GM12878 (cell line): ENCODE data around the gene MMP24. TPM values are rescaled to one million over a fixed set of nuclear protein-coding genes. Genes with fewer than 3 reads are reported as not detected.

Source experiments
- ATAC-seq: fragments of 200-7000 bp; cut with Tn5 transposase; 3 replicates; pipeline ENCODE4 v1.9.1; 2020; ENCODE audit warnings: mild to moderate bottlenecking, moderate library complexity
- BruUV-seq: library from RNA; stranded (reverse); fragments of 400-500 nt; replicated peaks from 2 replicates; lab custom pipeline; 2021; lab: Mats Ljungman, UMichigan
- CTCF ChIA-PET: fragments of 300-600 bp; sonication (Branson Sonifier 250); formaldehyde crosslinking; extraction: SDS; loops from one replicate; lab custom pipeline; 2021; ENCODE audit warnings: inconsistent platforms; lab: Yijun Ruan, JAX
- POLR2A ChIA-PET: fragments of 350-600 bp; formaldehyde crosslinking; extraction: SDS; loops from one replicate; lab custom pipeline; 2021; ENCODE audit warnings: inconsistent platforms; lab: Charles Lee
- RAD21 ChIA-PET: fragments of 300-600 bp; sonication (Branson Sonifier 250); formaldehyde crosslinking; loops from one replicate; lab custom pipeline; 2023; ENCODE audit warnings: antibody characterized with exemption; ENCODE audit not compliant: unreplicated experiment; lab: Charles Lee
- SMC1A ChIA-PET: fragments of 300-600 bp; sonication (Branson Sonifier 250); formaldehyde crosslinking; loops from one replicate; lab custom pipeline; 2023; ENCODE audit not compliant: unreplicated experiment, uncharacterized antibody; lab: Charles Lee
- DNase-seq: peaks from one replicate; pipeline ENCODE4 v3.0.0-alpha.2; 2011; ENCODE audit warnings: low read depth, low spot score
- FAIRE-seq: peaks from 3 replicates; lab custom pipeline; 2011; peaks lifted over from hg19 to GRCh38; lab: Jason Lieb, UNC
- H2AFZ ChIP-seq: 2 replicates; pipeline ENCODE4 v1.6.0; 2011; ENCODE audit warnings: low read depth, low read length, control low read depth; ENCODE audit not compliant: control insufficient read depth
- H3K27ac ChIP-seq: 2 replicates; pipeline ENCODE4 v1.5.1; 2011; ENCODE audit warnings: control low read depth; ENCODE audit not compliant: control insufficient read depth, insufficient read depth
- H3K27me3 ChIP-seq, 2 experiments: replicated peaks in 1 of 2; 2 replicates each; pipeline versions ENCODE4 v1.6.0 to v1.6.1; 2011; ENCODE audit warnings: low read length in 1 of 2; ENCODE audit not compliant: control insufficient read depth in 2 of 2, insufficient read depth in 2 of 2
- H3K36me3 ChIP-seq, 2 experiments: 2 replicates each; pipeline ENCODE4 v1.5.1; 2011; ENCODE audit warnings: low read length in 1 of 2; ENCODE audit not compliant: control insufficient read depth in 2 of 2, insufficient read depth in 2 of 2
- H3K4me1 ChIP-seq: 2 replicates; pipeline ENCODE4 v1.6.1; 2011; ENCODE audit warnings: mild to moderate bottlenecking, low read length, moderate library complexity, mixed read lengths; ENCODE audit not compliant: control insufficient read depth, insufficient read depth
- H3K4me2 ChIP-seq: 2 replicates; pipeline ENCODE4 v1.6.0; 2011; ENCODE audit warnings: control low read depth; ENCODE audit not compliant: control insufficient read depth, insufficient read depth
- H3K4me3 ChIP-seq: fragments of 200-600 bp; sonication (generic); 2 replicates; pipeline ENCODE4 v1.5.1; 2016
- H3K79me2 ChIP-seq: 2 replicates; pipeline ENCODE4 v1.6.0; 2011; ENCODE audit warnings: low read length; ENCODE audit not compliant: control insufficient read depth, insufficient read depth
- H3K9ac ChIP-seq: 2 replicates; pipeline ENCODE4 v1.8.0; 2011; ENCODE audit warnings: low read length, control low read depth, mixed read lengths; ENCODE audit not compliant: control insufficient read depth, insufficient read depth
- H3K9me3 ChIP-seq: replicated peaks from 3 replicates; pipeline ENCODE4 v1.5.1; 2011; ENCODE audit warnings: mild to moderate bottlenecking, low read length; ENCODE audit not compliant: control insufficient read depth, insufficient read depth
- H4K20me1 ChIP-seq: 2 replicates; pipeline ENCODE4 v1.6.0; 2011; ENCODE audit not compliant: control insufficient read depth, insufficient read depth
- BHLHE40 ChIP-seq, 2 experiments: fragments of 450-650 bp in 1 of 2; IDR thresholded peaks; 2 replicates each; pipeline ENCODE4 v1.6.1; 2011 to 2017; ENCODE audit warnings: low read depth in 2 of 2, borderline replicate concordance in 1 of 2, improper control_type of control experiment in 1 of 2, low read length in 1 of 2, mild to moderate bottlenecking in 1 of 2
- HDAC6 ChIP-seq: fragments of 200-600 bp; sonication (generic); IDR thresholded peaks from one replicate; pipeline ENCODE4 v1.8.0; 2017; ENCODE audit warnings: antibody characterized with exemption; ENCODE audit not compliant: unreplicated experiment
- IKZF2 ChIP-seq, 2 experiments: fragments of 450-650 bp; IDR thresholded peaks; 2 replicates each; pipeline ENCODE4 v1.6.1; 2017; ENCODE audit warnings: mild to moderate bottlenecking in 2 of 2, moderate library complexity in 2 of 2
- NFYA ChIP-seq: IDR thresholded peaks from 2 replicates; pipeline ENCODE4 v1.6.1; 2011; ENCODE audit warnings: low read depth, mild to moderate bottlenecking, low read length, improper control_type of control experiment, borderline replicate concordance
- TARDBP ChIP-seq: IDR thresholded peaks from 2 replicates; pipeline ENCODE4 v1.6.1; 2016; ENCODE audit warnings: borderline replicate concordance
- WGBS: methylation state at CpG from one replicate; pipeline ENCODE4 v1.1.6; 2016; ENCODE audit warnings: low lambda C conversion rate; ENCODE audit not compliant: insufficient replicate concordance, insufficient coverage; ENCODE audit errors: missing lambda C conversion rate; 5-methylcytosine and 5-hydroxymethylcytosine counted together
- in situ Hi-C: fragments of 300-500 bp; cut with MboI; formaldehyde crosslinking; loops from 9 replicates; pipeline ENCODE4 v1.14.3; 2018; ENCODE audit warnings: mixed read lengths
- intact Hi-C: fragments of 100-400 bp; cut with micrococcal nuclease; formaldehyde crosslinking; loops from one replicate; pipeline ENCODE4 v1.14.2; 2022; ENCODE audit not compliant: unreplicated experiment
- polyA plus RNA-seq, 11 experiments: library from polyadenylated mRNA; depleted of rRNA in 4 of 11; unstranded in 6 of 11; stranded (reverse) in 5 of 11; fragments of >200 nt; fragmentation: Nextera tagmentation in 4 of 11; fragmentation: Illumina TruSeq in 1 of 11; extraction: Ambion mirVana in 4 of 11; extraction: Trizol in 1 of 11; gene quantifications; 1 replicate in 1 of 11; 2 replicates in 10 of 11; pipeline versions ENCODE4 v1.2.1 to v1.2.3, GENCODE V29; 2011 to 2016; ENCODE audit warnings: inconsistent platforms in 2 of 11, missing spikeins in 2 of 11, low read depth in 1 of 11
- total RNA-seq, 4 experiments: library from RNA; depleted of rRNA in 3 of 4; stranded (reverse); fragments of >200 nt in 3 of 4; fragmentation: Illumina TruSeq in 1 of 4; extraction: Trizol in 1 of 4; gene quantifications; 2 replicates each; pipeline versions ENCODE4 v1.2.1 to v1.2.3, GENCODE V29; 2013 to 2021
- TF ChIP-seq, protein P1 (sequence below): fragments of 450-650 bp; IDR thresholded peaks from 2 replicates; pipeline ENCODE4 v1.6.1; 2017; ENCODE audit warnings: mild to moderate bottlenecking, moderate library complexity

MMP24 gene
- total and polyA plus RNA-seq, 10 of the 15 experiments (the other 5 are each of a cell fraction or from before 2014, with no cell fraction given), result 0.01 to 0.11 (median 0.04) TPM; not detected in 5

DNA sequence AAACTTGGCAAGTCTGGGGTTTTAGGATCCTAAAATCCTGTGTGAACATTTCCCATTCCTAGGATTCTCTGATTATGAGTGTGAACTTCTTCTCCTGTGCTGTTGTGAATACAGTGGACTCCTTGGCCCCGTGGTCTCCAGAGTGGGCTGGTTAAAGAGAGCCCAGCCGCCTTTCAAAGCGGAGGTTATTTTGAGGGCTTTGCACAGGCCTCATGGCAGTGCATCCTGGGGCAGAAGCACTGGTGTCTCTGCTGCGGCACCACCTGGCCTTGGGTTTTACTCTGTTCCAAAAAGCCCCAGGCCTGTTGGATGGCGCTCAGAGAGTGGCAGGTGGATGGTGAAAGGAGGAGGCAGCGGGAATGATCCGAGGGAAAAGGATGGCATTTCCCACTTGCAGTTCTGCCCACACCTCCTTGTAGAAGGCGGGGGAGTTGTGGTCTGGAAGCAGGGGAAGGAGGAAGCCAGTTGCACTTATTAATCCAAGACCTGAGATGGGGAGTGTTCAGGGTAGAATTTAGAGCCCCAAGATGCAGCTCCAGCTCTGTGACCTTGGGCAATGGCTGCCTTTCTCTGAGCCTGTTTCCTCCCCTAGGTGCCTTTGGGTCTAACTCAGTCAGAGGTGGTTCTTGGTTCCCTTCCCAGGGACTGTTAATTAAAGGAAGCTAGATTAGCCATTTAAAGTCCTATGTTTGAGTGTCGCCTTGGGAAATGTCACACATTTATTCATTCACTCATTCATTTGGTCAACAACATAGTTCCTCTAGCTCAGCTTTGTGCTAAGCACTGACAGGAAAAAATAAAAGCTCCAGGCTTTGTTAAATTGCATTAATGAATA is 22.4 kb downstream of the MMP24 start:
- Histone ChIP-seq H4K20me1 (no peaks in the 10 kb centered on the region), H3K9ac (no peak overlapping the region), H3K27ac (no peak overlapping the region), H3K79me2 (no peaks in the 10 kb centered on the region), H2AFZ (no peak overlapping the region), H3K4me3 (no peak overlapping the region), H3K36me3 (no peaks in the 10 kb centered on the region), H3K9me3 (no peaks in the 10 kb centered on the region), H3K4me2 (no peak overlapping the region), H3K27me3 (no peaks in the 10 kb centered on the region), H3K4me1 (peaks cover 20% of the 10 kb centered on the region)
- no peak for FAIRE-seq
- no peak for DNase-seq
- in situ Hi-C loops, result no loop called here
- no TSS peak for BruUV-seq
- no peak for ATAC-seq
- intact Hi-C loops, result no loop called here
- WGBS, result 82% methylated on average over 9 of the region's 9 CpGs
- TF ChIP-seq IKZF2 (IDR thresholded peaks at IDR 0.05) (no peak), HDAC6 (no peak), NFYA (no peak), TARDBP (no peak), BHLHE40 (IDR thresholded peaks at IDR 0.05; ENCODE audit: borderline replicate concordance in 1 of 2, low read depth in 2 of 2, low read length in 1 of 2) (no peak)
- TF ChIP-seq, protein P1, sequence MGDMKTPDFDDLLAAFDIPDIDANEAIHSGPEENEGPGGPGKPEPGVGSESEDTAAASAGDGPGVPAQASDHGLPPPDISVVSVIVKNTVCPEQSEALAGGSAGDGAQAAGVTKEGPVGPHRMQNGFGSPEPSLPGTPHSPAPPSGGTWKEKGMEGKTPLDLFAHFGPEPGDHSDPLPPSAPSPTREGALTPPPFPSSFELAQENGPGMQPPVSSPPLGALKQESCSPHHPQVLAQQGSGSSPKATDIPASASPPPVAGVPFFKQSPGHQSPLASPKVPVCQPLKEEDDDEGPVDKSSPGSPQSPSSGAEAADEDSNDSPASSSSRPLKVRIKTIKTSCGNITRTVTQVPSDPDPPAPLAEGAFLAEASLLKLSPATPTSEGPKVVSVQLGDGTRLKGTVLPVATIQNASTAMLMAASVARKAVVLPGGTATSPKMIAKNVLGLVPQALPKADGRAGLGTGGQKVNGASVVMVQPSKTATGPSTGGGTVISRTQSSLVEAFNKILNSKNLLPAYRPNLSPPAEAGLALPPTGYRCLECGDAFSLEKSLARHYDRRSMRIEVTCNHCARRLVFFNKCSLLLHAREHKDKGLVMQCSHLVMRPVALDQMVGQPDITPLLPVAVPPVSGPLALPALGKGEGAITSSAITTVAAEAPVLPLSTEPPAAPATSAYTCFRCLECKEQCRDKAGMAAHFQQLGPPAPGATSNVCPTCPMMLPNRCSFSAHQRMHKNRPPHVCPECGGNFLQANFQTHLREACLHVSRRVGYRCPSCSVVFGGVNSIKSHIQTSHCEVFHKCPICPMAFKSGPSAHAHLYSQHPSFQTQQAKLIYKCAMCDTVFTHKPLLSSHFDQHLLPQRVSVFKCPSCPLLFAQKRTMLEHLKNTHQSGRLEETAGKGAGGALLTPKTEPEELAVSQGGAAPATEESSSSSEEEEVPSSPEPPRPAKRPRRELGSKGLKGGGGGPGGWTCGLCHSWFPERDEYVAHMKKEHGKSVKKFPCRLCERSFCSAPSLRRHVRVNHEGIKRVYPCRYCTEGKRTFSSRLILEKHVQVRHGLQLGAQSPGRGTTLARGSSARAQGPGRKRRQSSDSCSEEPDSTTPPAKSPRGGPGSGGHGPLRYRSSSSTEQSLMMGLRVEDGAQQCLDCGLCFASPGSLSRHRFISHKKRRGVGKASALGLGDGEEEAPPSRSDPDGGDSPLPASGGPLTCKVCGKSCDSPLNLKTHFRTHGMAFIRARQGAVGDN, result no peak
- ChIA-PET POLR2A (no interaction called here), RAD21 (no interaction called here), CTCF (interaction anchor here (1.0 to 1.2 kb wide), 2 partner anchors 21 to 39 kb away, joined by 3 read pairs; no protein-coding TSS in a partner anchor), SMC1A (no interaction called here)
